ENCODE results near the gene SPI1. TPM values are rescaled to one million over a fixed set of nuclear protein-coding genes. Genes with fewer than 3 reads are reported as not detected.
A peak's percentile ranks its signal among the peaks of the same experiment; 100 is the strongest.

Gene SPI1
- total RNA-seq (2021; ENCODE audit: unreplicated experiment) (0.31 TPM), Bru-seq, nascent RNA (percentile 4 among the genes with signal in this experiment), BruChase-seq, experiment 1, labeled RNA remaining after a 2-hour chase (percentile 12 among the genes with signal in this experiment), BruChase-seq, experiment 2, labeled RNA remaining after a 6-hour chase (percentile 16 among the genes with signal in this experiment)
- polyA plus RNA-seq (2012; ENCODE audit: insufficient read length) = not detected
- long read RNA-seq, partial matches to known transcripts = 1 of 1 reads
- long read RNA-seq, other reads (novel, unspliced or antisense) = 0 of 1 reads

DNA sequence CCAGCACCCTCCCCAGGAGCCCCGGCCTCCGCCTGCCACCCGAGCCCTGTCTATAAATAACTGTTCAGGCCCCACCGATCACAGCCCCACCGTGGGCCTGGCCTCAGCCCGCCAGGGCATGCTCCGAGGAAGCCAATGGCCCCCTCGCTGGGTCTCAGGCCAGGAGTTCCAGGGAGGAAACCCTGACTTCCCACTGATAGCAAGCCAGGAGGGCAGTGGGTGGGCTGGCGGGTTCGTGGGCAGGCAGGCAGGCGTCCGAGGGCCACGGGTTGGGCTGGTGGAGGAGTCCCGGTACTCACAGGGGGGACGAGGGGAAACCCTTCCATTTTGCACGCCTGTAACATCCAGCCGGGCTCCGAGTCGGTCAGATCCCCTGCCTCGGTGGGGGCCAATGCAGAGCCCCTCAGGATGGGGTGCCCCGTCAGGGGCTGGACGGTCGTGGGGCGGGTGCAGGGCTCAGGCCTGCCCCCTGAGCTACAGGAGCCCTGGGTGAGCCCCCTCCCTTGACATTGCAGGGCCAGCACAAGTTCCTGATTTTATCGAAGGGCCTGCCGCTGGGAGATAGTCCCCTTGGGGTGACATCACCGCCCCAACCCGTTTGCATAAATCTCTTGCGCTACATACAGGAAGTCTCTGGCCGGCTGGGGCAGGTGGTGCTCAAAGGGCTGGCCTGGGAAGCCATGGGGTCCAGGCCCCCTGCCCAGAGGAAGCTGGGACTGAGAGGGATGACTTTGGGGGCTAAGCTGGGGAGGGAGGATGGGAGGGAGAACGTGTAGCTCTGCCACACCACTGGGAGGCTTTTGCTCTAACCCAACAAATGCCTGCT, at the start of gene SPI1:
SPI1 (minus strand) TSS at position 538 of the 826 bp plus-strand sequence; CDS start at position 344, 194 bp downstream.
- BruUV-seq (replicated peaks) = no TSS peak
- DNase-seq (ENCODE audit: low read depth, low spot score) = no peak
- CTCF ChIA-PET = no interaction called here
- intact Hi-C loops (cut with micrococcal nuclease; ENCODE audit: unreplicated experiment) (no loop called here), in situ Hi-C loops (cut with HindIII; ENCODE audit: low pct_unique_long_range_greater_than_20kb, low sequenced_read_pairs) (no loop called here)
- Histone ChIP-seq H3K36me3 (ENCODE audit: control insufficient read depth, insufficient read depth, low read length) (no peaks in the 10 kb centered on the region), H3K27me3 (ENCODE audit: control insufficient read depth, insufficient read depth, low read length) (no peaks in the 10 kb centered on the region), H3K27ac (ENCODE audit: low read length) (no peak within 1 kb of the TSS), H3K9me3 (ENCODE audit: control insufficient read depth, insufficient read depth, low read depth, low read length) (no peaks in the 10 kb centered on the region), H3K4me3 (ENCODE audit: low read depth in 2 of 2, low read length in 2 of 2) (no peak within 1 kb of the TSS), H3K4me1 (ENCODE audit: control insufficient read depth, insufficient read depth, low read length) (no peaks in the 10 kb centered on the region; the same call in 1 of the 2 replicates)
- no peak for ATAC-seq
- TF ChIP-seq, protein P1, sequence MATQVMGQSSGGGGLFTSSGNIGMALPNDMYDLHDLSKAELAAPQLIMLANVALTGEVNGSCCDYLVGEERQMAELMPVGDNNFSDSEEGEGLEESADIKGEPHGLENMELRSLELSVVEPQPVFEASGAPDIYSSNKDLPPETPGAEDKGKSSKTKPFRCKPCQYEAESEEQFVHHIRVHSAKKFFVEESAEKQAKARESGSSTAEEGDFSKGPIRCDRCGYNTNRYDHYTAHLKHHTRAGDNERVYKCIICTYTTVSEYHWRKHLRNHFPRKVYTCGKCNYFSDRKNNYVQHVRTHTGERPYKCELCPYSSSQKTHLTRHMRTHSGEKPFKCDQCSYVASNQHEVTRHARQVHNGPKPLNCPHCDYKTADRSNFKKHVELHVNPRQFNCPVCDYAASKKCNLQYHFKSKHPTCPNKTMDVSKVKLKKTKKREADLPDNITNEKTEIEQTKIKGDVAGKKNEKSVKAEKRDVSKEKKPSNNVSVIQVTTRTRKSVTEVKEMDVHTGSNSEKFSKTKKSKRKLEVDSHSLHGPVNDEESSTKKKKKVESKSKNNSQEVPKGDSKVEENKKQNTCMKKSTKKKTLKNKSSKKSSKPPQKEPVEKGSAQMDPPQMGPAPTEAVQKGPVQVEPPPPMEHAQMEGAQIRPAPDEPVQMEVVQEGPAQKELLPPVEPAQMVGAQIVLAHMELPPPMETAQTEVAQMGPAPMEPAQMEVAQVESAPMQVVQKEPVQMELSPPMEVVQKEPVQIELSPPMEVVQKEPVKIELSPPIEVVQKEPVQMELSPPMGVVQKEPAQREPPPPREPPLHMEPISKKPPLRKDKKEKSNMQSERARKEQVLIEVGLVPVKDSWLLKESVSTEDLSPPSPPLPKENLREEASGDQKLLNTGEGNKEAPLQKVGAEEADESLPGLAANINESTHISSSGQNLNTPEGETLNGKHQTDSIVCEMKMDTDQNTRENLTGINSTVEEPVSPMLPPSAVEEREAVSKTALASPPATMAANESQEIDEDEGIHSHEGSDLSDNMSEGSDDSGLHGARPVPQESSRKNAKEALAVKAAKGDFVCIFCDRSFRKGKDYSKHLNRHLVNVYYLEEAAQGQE (IDR thresholded peaks at IDR 0.05; ENCODE audit: insufficient read depth in 1 of 2, low read depth in 2 of 2, low read length in 1 of 2) = no peak
- no peak for TF ChIP-seq TCF7L2 (IDR thresholded peaks at IDR 0.05; ENCODE audit: low read depth, low read length)
- TF ChIP-seq SIN3A (IDR thresholded peaks at IDR 0.05; ENCODE audit: borderline replicate concordance, insufficient read depth, low read depth, low read length) = no peak
- TF ChIP-seq, protein P2, sequence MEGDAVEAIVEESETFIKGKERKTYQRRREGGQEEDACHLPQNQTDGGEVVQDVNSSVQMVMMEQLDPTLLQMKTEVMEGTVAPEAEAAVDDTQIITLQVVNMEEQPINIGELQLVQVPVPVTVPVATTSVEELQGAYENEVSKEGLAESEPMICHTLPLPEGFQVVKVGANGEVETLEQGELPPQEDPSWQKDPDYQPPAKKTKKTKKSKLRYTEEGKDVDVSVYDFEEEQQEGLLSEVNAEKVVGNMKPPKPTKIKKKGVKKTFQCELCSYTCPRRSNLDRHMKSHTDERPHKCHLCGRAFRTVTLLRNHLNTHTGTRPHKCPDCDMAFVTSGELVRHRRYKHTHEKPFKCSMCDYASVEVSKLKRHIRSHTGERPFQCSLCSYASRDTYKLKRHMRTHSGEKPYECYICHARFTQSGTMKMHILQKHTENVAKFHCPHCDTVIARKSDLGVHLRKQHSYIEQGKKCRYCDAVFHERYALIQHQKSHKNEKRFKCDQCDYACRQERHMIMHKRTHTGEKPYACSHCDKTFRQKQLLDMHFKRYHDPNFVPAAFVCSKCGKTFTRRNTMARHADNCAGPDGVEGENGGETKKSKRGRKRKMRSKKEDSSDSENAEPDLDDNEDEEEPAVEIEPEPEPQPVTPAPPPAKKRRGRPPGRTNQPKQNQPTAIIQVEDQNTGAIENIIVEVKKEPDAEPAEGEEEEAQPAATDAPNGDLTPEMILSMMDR (IDR thresholded peaks at IDR 0.05) = no peak
- no peak for TF ChIP-seq POLR2AphosphoS5 (IDR thresholded peaks at IDR 0.05; ENCODE audit: low read depth, low read length)
- POLR2A ChIA-PET = no interaction called here

DNA sequence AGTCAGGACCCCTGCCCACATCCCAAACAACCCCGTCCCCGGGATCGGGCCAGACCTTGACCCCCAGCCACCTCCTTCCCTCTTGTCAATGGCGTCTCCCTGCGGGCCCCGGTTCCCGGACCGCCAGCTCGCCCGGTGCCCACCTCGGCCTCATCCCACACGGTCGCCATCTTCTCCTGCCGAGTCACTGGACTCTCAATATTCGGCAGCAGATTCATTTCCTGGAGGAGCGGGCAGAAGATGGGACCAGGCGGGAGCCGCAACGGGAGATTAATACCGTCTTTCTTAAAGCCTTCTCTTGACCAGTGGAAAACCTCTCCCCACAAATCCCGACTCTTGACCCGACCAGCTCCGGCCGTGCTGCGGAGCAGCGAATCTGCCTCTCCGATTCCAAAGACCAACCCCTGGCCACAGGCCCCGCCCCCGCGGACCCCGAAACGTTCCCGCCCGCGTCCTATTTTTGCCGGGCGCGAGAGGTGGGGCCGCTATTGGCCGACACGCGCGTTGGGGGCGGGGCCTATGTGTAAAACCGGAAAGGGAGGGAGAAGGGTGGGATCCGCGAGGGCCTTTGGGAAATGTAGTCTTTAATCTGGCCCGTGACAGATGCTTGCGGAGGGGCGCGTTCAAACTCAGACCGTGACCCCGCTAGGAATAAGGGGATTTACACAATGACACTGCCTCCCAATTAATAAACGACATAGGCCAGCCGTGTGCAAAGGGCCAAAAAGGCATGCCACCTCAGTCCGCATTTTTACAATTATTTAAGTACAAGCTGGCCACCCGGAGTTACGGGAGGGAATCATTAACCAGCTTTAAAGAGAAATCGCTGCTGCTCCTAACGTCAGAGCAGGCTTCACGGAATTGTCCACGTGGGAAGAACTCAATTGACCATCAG, 48.0 kb upstream of the SPI1 start, which contains the start of gene PSMC3:
PSMC3 (minus strand) TSS at position 378 of the 895 bp plus-strand sequence; CDS start at position 218, 160 bp downstream.
- peak within 1 kb of the TSS; percentile 79 to 93 for H3K4me3 ChIP-seq (ENCODE audit: low read depth in 2 of 2, low read length in 2 of 2)
- intact Hi-C loops (cut with micrococcal nuclease; ENCODE audit: unreplicated experiment) = no loop called here
- in situ Hi-C loops (cut with HindIII; ENCODE audit: low pct_unique_long_range_greater_than_20kb, low sequenced_read_pairs) = no loop called here

More for the DNA sequence above, 48.0 kb upstream of the SPI1 start, which contains the start of gene PSMC3:
- TF ChIP-seq SIN3A (IDR thresholded peaks at IDR 0.05; ENCODE audit: borderline replicate concordance, insufficient read depth, low read depth, low read length) (peak; percentile 90; the same call in 1 of the 2 replicates), POLR2AphosphoS5 (IDR thresholded peaks at IDR 0.05; ENCODE audit: low read depth, low read length) (peak; percentile 69), TCF7L2 (IDR thresholded peaks at IDR 0.05; ENCODE audit: low read depth, low read length) (0 out of 2 replicates have a peak, but pooled peaks have one; percentile 33)
- TF ChIP-seq, protein P1 (IDR thresholded peaks at IDR 0.05; ENCODE audit: insufficient read depth in 1 of 2, low read depth in 2 of 2, low read length in 1 of 2) = no peak
- TF ChIP-seq, protein P2 (IDR thresholded peaks at IDR 0.05) = no peak
- H3K27ac ChIP-seq (ENCODE audit: low read length) = peak within 1 kb of the TSS; percentile 92
- no peaks in the 10 kb centered on the region for H3K27me3 ChIP-seq (ENCODE audit: control insufficient read depth, insufficient read depth, low read length)
- DNase-seq (ENCODE audit: low read depth, low spot score) = peak; percentile 83
- ChIA-PET CTCF (no interaction called here), POLR2A (no interaction called here)
- H3K9me3 ChIP-seq (ENCODE audit: control insufficient read depth, insufficient read depth, low read depth, low read length) = no peaks in the 10 kb centered on the region
- peaks cover 23% of the 10 kb centered on the region for H3K36me3 ChIP-seq (ENCODE audit: control insufficient read depth, insufficient read depth, low read length)
- ATAC-seq = peak; percentile 95
- peaks cover 8% of the 10 kb centered on the region for H3K4me1 ChIP-seq (ENCODE audit: control insufficient read depth, insufficient read depth, low read length)
- BruUV-seq (replicated peaks) = no TSS peak
